HG03064 (cell line): ENCODE data around the gene IL1RL2.

ENCODE experiments used
- ATAC-seq: cut with Tn5 transposase; IDR thresholded peaks from one replicate; pipeline ENCODE4 v1.9.1; 2021; ENCODE audit warnings: low read depth; ENCODE audit not compliant: unreplicated experiment

The IL1RL2 gene

GRCh38 chr2:102158011-102158755, 28.6 kb upstream of the IL1RL2 start:
- no peak for ATAC-seq

GRCh38 chr2:102159295-102159694, 27.5 kb upstream of the IL1RL2 start:
- ATAC-seq: no peak

GRCh38 chr2:102166189-102166845, 20.5 kb upstream of the IL1RL2 start:
- no peak for ATAC-seq

- no peak for ATAC-seq
Observed at GRCh38 chr2:102168026-102168771, 18.6 kb upstream of the IL1RL2 start.

GRCh38 chr2:102171946-102172345, 14.9 kb upstream of the IL1RL2 start:
- ATAC-seq: no peak

GRCh38 chr2:102172745-102173144, 14.1 kb upstream of the IL1RL2 start:
- no peak for ATAC-seq

GRCh38 chr2:102176172-102176571, 10.7 kb upstream of the IL1RL2 start:
- no peak for ATAC-seq

GRCh38 chr2:102177814-102178478, 8.9 kb upstream of the IL1RL2 start:
- no peak for ATAC-seq

GRCh38 chr2:102179061-102179460, 7.8 kb upstream of the IL1RL2 start:
- no peak for ATAC-seq

- ATAC-seq: no peak
Observed at GRCh38 chr2:102179788-102180686, 6.8 kb upstream of the IL1RL2 start.

GRCh38 chr2:102180687-102180999, 6.2 kb upstream of the IL1RL2 start:
- no peak for ATAC-seq

GRCh38 chr2:102181376-102181775, 5.4 kb upstream of the IL1RL2 start:
- ATAC-seq: no peak

GRCh38 chr2:102181919-102182635, 4.7 kb upstream of the IL1RL2 start:
- no peak for ATAC-seq

- ATAC-seq: no peak
Observed at GRCh38 chr2:102184018-102184417, 2.8 kb upstream of the IL1RL2 start.

GRCh38 chr2:102184568-102184967, 2.3 kb upstream of the IL1RL2 start:
- ATAC-seq: no peak

- no peak for ATAC-seq
Observed at GRCh38 chr2:102185347-102185746, 1.5 kb upstream of the IL1RL2 start.

GRCh38 chr2:102187496-102188150, 800 bp downstream of the IL1RL2 start:
- ATAC-seq: no peak

- no peak for ATAC-seq
Observed at GRCh38 chr2:102190430-102191107, 3.7 kb downstream of the IL1RL2 start.
